GM19395 (cell line): ENCODE measurements around the gene VWA1.
"Not testable (repeated sequence)": the region's sequence is repeated elsewhere in the genome, so short reads cannot be mapped to it uniquely, and the experiment has no call there.

Source experiments
- ATAC-seq: cut with Tn5 transposase; IDR thresholded peaks from one replicate; pipeline ENCODE4 v1.9.1; 2021; ENCODE audit warnings: mild to moderate bottlenecking, moderate library complexity; ENCODE audit not compliant: unreplicated experiment

VWA1 gene

DNA sequence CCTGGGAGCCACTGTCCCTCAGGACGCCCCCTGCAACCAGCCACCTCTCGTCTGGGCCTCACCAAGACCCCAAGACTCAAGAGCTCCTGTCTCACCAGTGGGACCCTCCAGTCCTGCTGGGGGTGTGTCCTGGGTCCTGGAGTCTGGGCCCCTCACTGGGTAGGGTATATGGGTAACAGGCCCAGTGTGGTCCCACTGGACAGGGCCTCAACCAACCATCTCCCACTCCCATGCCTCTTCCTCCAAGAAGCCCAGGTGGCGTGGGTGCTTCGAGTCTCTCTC is 725 bp upstream of the VWA1 start:
- ATAC-seq: no peak

DNA sequence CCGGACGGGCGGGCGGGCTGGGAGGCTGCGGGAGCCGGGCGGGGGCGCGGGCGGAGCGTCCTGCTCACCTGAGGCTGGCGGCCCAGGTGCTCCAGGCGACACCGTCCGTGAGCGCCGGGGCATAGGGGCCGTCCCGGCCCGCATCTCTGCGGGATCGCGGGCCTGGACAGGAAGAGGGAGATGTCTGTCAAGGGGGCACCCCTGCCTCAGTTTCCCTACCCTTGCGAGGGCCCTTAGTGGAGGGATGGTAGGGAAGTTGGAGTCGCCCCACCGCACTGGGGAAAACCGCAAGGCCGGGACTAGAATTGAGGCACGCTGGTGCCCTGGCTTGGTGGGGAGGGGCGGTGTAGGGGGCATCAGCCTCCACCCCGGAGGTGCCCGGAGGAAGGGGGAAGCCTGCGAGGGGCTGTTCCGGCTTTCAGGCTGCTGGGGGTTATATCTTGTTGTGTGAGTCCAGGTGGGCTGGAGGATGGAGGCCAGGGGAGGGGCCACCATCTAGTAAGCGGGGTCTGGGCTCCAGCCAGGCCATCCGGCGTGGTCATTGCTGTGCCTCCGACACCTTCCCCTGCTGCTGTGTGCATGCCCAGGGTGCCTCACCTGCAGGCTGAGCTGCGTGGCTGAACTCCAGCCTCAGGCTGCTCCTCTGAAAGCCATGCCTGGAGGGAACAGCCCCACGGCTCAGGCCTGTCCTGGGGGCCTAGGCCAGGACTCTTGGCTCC is 580 bp downstream of the VWA1 start:
- no peak for ATAC-seq

DNA sequence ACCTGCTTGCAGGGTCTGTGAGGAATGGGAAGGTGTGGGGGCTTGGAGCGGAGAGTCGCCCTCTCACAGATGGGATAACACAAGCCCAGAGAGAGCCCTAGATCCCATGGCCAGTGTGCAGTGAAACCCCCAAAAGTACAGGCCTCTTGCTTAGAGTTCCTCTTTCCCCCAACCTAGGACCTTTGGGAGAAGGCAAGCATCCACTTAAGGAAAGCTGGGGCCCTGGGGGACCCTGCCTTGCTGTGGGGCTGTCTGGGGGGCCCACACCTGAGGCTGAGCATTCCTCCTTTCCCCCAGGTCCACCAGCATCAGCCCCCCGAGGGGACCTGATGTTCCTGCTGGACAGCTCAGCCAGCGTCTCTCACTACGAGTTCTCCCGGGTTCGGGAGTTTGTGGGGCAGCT is 1.1 kb downstream of the VWA1 start:
- ATAC-seq: no peak

DNA sequence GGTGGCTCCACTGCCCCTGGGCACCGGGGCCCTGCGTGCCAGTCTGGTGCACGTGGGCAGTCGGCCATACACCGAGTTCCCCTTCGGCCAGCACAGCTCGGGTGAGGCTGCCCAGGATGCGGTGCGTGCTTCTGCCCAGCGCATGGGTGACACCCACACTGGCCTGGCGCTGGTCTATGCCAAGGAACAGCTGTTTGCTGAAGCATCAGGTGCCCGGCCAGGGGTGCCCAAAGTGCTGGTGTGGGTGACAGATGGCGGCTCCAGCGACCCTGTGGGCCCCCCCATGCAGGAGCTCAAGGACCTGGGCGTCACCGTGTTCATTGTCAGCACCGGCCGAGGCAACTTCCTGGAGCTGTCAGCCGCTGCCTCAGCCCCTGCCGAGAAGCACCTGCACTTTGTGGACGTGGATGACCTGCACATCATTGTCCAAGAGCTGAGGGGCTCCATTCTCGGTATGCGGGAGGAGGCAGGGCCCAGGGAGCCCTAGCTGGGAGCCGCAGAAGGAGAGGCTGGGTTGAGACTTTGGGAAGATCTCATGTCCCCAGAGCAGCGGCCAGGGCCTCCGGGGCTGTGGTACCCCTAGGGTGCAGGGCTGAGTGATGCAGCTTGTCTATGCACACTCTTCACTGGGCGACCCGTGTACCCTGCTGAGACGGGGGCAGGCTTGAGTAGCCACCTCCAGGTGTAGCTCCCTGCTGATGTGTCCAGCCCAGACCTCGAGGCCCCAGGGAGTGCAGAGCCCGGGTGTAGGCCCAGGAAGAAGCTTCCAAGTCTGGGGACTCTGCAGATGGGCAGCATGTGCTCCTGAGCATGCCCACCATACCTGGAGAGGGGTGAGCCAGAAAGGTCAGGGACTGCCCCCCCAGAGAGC is 1.8 kb downstream of the VWA1 start:
- ATAC-seq: no peak

DNA sequence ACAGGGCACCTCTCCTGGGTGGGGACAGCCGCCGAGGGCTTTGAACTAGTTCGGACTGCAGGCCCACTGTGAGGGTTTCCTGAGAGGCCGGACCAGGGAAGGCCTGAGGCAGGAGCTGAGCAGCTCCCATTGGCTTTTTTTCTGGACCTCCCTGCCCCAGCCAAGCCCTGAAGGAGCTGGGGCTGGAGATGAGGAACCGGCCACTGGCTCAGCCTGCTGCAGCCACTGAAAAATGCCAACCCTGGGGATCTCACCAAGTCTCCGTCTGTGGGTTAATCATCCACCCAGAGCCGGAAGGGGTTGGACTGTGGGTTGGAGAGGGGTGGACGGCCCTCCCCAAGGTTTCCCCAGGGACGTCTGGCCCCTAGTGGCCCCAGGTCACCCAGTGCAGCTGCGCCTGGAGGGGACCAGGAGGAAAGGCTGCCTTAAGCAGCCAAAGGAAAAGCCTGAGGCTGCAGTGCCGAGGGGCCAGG is 2.5 kb downstream of the VWA1 start:
- ATAC-seq: no peak

- no peak for ATAC-seq
Observed at GRCh38 chr1:1438531-1439381, 3.3 kb downstream of the VWA1 start.

GRCh38 chr1:1439546-1440261 is 4.2 kb downstream of the VWA1 start:
- ATAC-seq: no peak

GRCh38 chr1:1440262-1441001 is 4.9 kb downstream of the VWA1 start:
- no peak for ATAC-seq

DNA sequence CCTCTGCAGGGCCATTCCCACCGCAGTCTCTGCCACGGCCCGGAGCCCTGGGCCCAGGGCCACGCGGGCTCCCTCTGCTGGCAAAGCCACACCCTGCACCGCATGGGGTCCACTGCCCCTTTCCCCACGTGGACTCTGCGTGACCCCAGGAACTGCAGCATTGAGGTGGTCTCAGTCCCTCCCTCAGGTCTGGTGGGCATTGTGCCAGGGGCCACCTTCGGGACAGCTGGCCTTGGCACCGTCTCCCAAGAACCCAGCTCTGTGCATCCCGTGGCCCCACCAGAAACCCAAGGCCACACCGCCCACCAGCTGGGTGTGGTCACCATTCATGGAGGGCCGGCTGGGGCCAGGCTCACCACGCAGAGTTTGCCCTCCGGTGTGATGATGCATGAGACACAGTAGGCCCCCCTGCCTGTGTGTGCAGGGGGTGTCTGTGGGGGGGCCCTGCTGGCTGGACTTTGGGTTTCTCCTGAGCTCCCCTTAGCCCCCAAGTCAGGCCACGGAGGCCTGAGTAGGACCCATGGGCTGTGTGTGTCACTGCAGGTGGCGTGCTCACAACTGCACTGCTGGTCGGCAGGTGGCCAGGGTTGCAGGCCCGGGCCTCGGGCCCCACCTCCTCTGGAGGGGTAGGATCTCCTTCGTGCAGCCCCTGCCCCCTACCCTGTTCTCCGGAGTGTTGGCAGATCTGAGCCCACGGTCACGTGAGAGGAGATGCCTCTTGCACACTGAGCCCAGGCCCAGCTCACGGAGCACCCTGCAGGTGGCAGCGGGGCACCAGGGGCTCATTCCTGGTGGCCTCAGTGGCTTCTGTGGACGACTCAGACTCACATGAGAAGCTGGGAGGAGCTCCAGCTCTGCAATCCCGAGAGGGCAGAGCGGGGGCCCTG is 5.8 kb downstream of the VWA1 start:
- ATAC-seq: no peak

DNA sequence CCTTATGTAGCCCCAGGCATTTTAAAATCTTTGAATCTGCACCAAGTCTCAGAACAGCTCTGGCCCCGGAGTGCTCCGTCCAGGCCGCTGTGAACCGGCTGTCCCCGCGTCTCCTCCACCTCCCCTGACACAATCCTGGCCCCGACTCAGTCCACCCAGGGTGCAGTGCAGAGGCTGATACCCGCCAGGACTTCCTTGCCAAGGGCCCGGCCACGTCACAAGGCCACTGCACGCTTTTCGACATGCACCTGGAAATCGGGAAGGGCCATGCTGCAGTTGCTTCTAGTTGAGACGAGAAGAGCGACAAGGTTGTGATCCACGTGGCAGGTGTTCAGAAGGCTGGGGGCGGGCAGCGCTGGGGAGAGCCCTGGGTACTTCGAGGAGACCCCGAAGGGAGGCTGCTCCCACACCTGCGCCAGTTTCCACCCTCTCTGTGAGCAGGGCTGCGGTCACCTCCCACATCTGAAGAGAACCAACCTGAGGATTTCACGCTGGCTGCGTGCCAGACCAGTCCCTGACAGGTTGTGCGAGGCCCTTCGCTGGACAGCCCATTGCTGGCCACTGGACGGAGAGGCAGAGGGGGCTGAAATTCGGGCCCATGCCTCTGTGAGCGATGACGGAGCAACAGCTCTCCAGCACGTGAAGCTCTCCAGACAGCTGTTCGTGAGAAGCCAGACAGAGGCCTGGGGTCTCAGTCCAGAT is 6.7 kb downstream of the VWA1 start:
- ATAC-seq: no peak

DNA sequence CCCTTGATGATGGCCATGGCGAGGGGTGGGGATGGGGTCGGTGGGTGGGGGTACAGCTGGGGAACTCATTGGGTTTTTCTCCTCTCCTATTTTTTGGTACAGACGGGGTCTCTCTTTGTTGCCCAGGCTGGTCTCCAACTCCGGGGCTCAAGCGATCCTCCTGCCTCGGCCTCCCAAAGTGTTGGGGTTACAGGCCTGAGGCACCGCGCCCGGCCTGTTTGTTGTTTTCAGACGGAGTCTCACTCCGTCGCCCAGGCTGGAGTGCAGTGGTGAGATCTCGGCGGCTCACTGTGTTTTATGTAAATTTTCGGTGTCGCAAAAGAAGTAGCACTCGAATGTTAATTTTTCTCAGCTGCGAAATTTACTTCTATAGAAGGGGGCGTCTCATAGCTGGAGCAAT is 11.1 kb downstream of the VWA1 start:
- ATAC-seq: not testable (repeated sequence)

GRCh38 chr1:1449099-1449739 is 13.7 kb downstream of the VWA1 start, which contains the start of gene ATAD3C:
TSS of gene ATAD3C (plus strand) at chr1:1449689. CDS start at chr1:1450684, 995 bp downstream.
- ATAC-seq: no peak

GRCh38 chr1:1450616-1451015 is 15.1 kb downstream of the VWA1 start:
- not testable (repeated sequence) for ATAC-seq

- no peak for ATAC-seq
Observed at GRCh38 chr1:1451696-1452364, 16.3 kb downstream of the VWA1 start.

DNA sequence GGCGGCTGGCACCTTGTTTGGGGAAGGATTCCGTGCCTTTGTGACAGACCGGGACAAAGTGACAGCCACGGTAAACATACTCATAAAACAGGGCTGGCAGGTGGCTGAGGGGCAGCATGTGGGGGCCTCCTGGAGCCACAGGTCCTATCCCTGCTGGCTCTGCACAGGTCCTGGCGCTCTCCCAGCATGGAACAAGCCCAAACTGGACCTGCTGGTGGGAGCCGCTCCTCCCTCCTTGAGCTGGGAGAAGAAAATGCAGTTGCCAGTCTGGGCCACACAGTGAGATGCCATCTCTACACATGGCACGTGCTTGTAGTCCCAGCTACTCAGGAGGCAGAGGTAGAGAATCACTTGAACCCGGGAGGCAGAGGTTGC is 16.9 kb downstream of the VWA1 start:
- not testable (repeated sequence) for ATAC-seq

GRCh38 chr1:1452882-1453281 is 17.4 kb downstream of the VWA1 start:
- no peak for ATAC-seq

DNA sequence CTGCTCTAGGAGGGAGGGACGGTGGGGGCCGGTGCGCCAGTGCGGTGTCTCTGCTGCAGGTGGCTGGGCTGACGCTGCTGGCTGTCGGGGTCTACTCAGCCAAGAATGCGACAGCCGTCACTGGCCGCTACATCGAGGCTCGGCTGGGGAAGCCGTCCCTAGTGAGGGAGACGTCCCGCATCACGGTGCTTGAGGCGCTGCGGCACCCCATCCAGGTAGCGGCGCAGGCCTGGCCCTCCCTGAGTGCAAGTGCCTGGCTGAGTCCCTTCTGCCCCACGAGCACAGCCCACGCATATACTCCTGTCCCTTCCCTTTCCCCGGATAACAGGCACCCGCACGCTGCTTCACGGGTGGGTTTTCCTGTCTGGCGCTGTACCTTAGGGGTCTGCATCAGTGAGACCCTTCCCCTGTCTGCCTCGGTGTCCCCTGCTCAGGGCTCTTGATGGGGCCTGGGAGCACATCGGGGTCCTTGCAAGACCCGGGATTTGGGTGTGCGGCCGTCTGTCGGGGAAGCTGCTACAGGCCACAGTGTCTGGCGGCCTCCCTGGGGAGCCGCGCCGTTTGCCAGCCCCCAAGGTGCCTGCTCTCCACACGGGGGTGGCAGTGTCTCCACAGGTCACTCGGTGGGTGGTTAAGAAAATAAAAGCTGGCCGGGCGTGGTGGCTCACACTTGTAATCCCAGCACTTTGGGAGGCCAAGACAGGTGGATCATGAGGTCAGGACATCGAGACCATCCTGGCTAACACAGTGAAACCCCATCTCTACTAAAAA is 19.0 kb downstream of the VWA1 start:
- ATAC-seq: not testable (repeated sequence)
